CD8-positive, alpha-beta memory T cell (primary cell): ENCODE results near the gene SRPK3. TPM values are rescaled to one million over a fixed set of nuclear protein-coding genes. Genes with fewer than 3 reads are reported as not detected.

Experiments
- CTCF ChIA-PET: fragments of 350-600 bp; sonication (Branson Sonifier 250); formaldehyde crosslinking; loops from one replicate; lab custom pipeline; 2021; ENCODE audit warnings: antibody characterized with exemption; lab: Charles Lee
- POLR2A ChIA-PET: fragments of 350-600 bp; sonication (Branson Sonifier 250); formaldehyde crosslinking; loops from one replicate; lab custom pipeline; 2021; ENCODE audit warnings: antibody characterized with exemption; lab: Charles Lee
- DNase-seq, 5 donors: peaks; one replicate each; pipeline versions ENCODE4 v3.0.0 to v3.0.0-alpha.2; 2020 to 2022; ENCODE audit warnings: mixed read lengths in 1 of 5
- H3K27ac ChIP-seq: one replicate; pipeline ENCODE4 v1.7.0; 2013; ENCODE audit warnings: low read depth, mild to moderate bottlenecking, low read length, moderate library complexity
- H3K27me3 ChIP-seq: 2 replicates; pipeline ENCODE4 v1.7.0; 2013; ENCODE audit warnings: low read length, mild to moderate bottlenecking; ENCODE audit not compliant: insufficient read depth, poor library complexity, severe bottlenecking
- H3K36me3 ChIP-seq: 2 replicates; pipeline ENCODE4 v1.7.0; 2013; ENCODE audit warnings: mild to moderate bottlenecking, low read length, moderate library complexity; ENCODE audit not compliant: insufficient read depth
- H3K4me1 ChIP-seq: 2 replicates; pipeline ENCODE4 v1.7.0; 2013; ENCODE audit warnings: mild to moderate bottlenecking, low read length, moderate library complexity; ENCODE audit not compliant: insufficient read depth
- H3K4me3 ChIP-seq: 2 replicates; pipeline ENCODE4 v1.7.0; 2013; ENCODE audit warnings: mild to moderate bottlenecking, low read length
- H3K9me3 ChIP-seq: 2 replicates; pipeline ENCODE4 v1.7.0; 2013; ENCODE audit warnings: mild to moderate bottlenecking, low read length
- H3K27ac Mint-ChIP-seq, 8 donors: one replicate each; pipeline ENCODE4 v1.8.0; 2020 to 2021; ENCODE audit warnings: mixed read lengths in 8 of 8, mild to moderate bottlenecking in 6 of 8, inconsistent platforms in 3 of 8, moderate library complexity in 3 of 8
- H3K27me3 Mint-ChIP-seq, 2 donors: one replicate each; pipeline ENCODE4 v1.8.0; 2020 to 2021; ENCODE audit warnings: mixed read lengths in 2 of 2, mild to moderate bottlenecking in 1 of 2, moderate library complexity in 1 of 2
- H3K36me3 Mint-ChIP-seq, 3 donors: one replicate each; pipeline ENCODE4 v1.8.0; 2020 to 2021; ENCODE audit warnings: mixed read lengths in 3 of 3, inconsistent platforms in 1 of 3, mild to moderate bottlenecking in 1 of 3
- H3K4me1 Mint-ChIP-seq, 3 donors: one replicate each; pipeline ENCODE4 v1.8.0; 2020 to 2021; ENCODE audit warnings: mixed read lengths in 3 of 3, inconsistent platforms in 1 of 3, mild to moderate bottlenecking in 1 of 3
- H3K4me3 Mint-ChIP-seq, 7 donors: one replicate each; pipeline ENCODE4 v1.8.0; 2020 to 2021; ENCODE audit warnings: mixed read lengths in 7 of 7, mild to moderate bottlenecking in 6 of 7, moderate library complexity in 4 of 7, inconsistent platforms in 2 of 7
- H3K9me3 Mint-ChIP-seq, 5 donors: one replicate each; pipeline ENCODE4 v1.8.0; 2020 to 2022; ENCODE audit warnings: mixed read lengths in 5 of 5, mild to moderate bottlenecking in 3 of 5, moderate library complexity in 2 of 5, inconsistent platforms in 1 of 5
- polyA plus RNA-seq: library from polyadenylated mRNA; unstranded; fragments of 300-500 nt; fragmentation: Illumina TruSeq; gene quantifications from one replicate; pipeline ENCODE4 v1.2.3, GENCODE V29; 2021
- total RNA-seq, 2 experiments: library from RNA; stranded (reverse); gene quantifications; one replicate each; pipeline ENCODE4 v1.2.3, GENCODE V29; 2021

SRPK3 gene
- total and polyA plus RNA-seq, 3 experiments from 2014 or later: not detected

- Mint-ChIP-seq H3K36me3 (no peaks in the 10 kb centered on the region), H3K9me3 (no peaks in the 10 kb centered on the region), H3K27ac (no peak overlapping the region), H3K4me3 (no peak overlapping the region), H3K27me3 (no peaks in the 10 kb centered on the region), H3K4me1 (peaks cover 0 to 9% (median 0%) of the 10 kb centered on the region in 3 donors)
- POLR2A ChIA-PET: no interaction called here
- Histone ChIP-seq H3K27ac (no peak overlapping the region), H3K4me3 (no peak overlapping the region), H3K27me3 (no peaks in the 10 kb centered on the region), H3K4me1 (no peaks in the 10 kb centered on the region), H3K9me3 (no peaks in the 10 kb centered on the region), H3K36me3 (no peaks in the 10 kb centered on the region)
- CTCF ChIA-PET: no interaction called here
- DNase-seq: peak in 1 of 5 donors; percentile 26
Observed at GRCh38 chrX:153769865-153770600, 10.8 kb upstream of the SRPK3 start.

GRCh38 chrX:153770601-153771414 lies 10.0 kb upstream of the SRPK3 start:
- H3K27me3 Mint-ChIP-seq: no peaks in the 10 kb centered on the region
- Histone ChIP-seq H3K27ac (no peak overlapping the region), H3K4me3 (no peak overlapping the region), H3K9me3 (no peaks in the 10 kb centered on the region), H3K4me1 (no peaks in the 10 kb centered on the region), H3K36me3 (no peaks in the 10 kb centered on the region), H3K27me3 (no peaks in the 10 kb centered on the region)
- no peak overlapping the region for H3K27ac Mint-ChIP-seq
- H3K4me1 Mint-ChIP-seq: peaks cover 0 to 9% (median 0%) of the 10 kb centered on the region in 3 donors
- no peak for DNase-seq
- H3K36me3 Mint-ChIP-seq: no peaks in the 10 kb centered on the region
- POLR2A ChIA-PET: no interaction called here
- no peaks in the 10 kb centered on the region for H3K9me3 Mint-ChIP-seq
- CTCF ChIA-PET: no interaction called here
- no peak overlapping the region for H3K4me3 Mint-ChIP-seq

- peak in 1 of 5 donors; percentile 37 for DNase-seq
Observed at GRCh38 chrX:153771415-153772315, 9.2 kb upstream of the SRPK3 start.

GRCh38 chrX:153772316-153773217 lies 8.3 kb upstream of the SRPK3 start:
- Mint-ChIP-seq H3K27me3 (no peaks in the 10 kb centered on the region), H3K4me1 (peaks cover 0 to 5% (median 0%) of the 10 kb centered on the region in 3 donors), H3K36me3 (no peaks in the 10 kb centered on the region), H3K27ac (no peak overlapping the region), H3K4me3 (no peak overlapping the region), H3K9me3 (no peaks in the 10 kb centered on the region)
- Histone ChIP-seq H3K4me3 (no peak overlapping the region), H3K9me3 (no peaks in the 10 kb centered on the region), H3K4me1 (no peaks in the 10 kb centered on the region), H3K36me3 (no peaks in the 10 kb centered on the region), H3K27me3 (no peaks in the 10 kb centered on the region), H3K27ac (no peak overlapping the region)
- ChIA-PET CTCF (no interaction called here), POLR2A (no interaction called here)
- peak in 1 of 5 donors; percentile 30 for DNase-seq

More at GRCh38 chrX:153771415-153772315, 9.2 kb upstream of the SRPK3 start:
- no peaks in the 10 kb centered on the region for H3K9me3 Mint-ChIP-seq
- no peaks in the 10 kb centered on the region for H3K4me1 ChIP-seq
- H3K36me3 Mint-ChIP-seq: no peaks in the 10 kb centered on the region
- no peak overlapping the region for H3K27ac Mint-ChIP-seq
- no peaks in the 10 kb centered on the region for H3K27me3 Mint-ChIP-seq
- POLR2A ChIA-PET: no interaction called here
- H3K4me1 Mint-ChIP-seq: peaks cover 0 to 5% (median 0%) of the 10 kb centered on the region in 3 donors
- no peak overlapping the region for H3K4me3 Mint-ChIP-seq
- no peaks in the 10 kb centered on the region for H3K27me3 ChIP-seq
- CTCF ChIA-PET: no interaction called here
- H3K27ac ChIP-seq: no peak overlapping the region
- no peaks in the 10 kb centered on the region for H3K36me3 ChIP-seq
- no peaks in the 10 kb centered on the region for H3K9me3 ChIP-seq
- no peak overlapping the region for H3K4me3 ChIP-seq

- no peak overlapping the region for H3K4me3 Mint-ChIP-seq
- no peaks in the 10 kb centered on the region for H3K27me3 ChIP-seq
- peak in 1 of 5 donors; percentile 39 for DNase-seq
- no peaks in the 10 kb centered on the region for H3K9me3 ChIP-seq
- H3K4me3 ChIP-seq: no peak overlapping the region
- H3K36me3 ChIP-seq: no peaks in the 10 kb centered on the region
- H3K9me3 Mint-ChIP-seq: no peaks in the 10 kb centered on the region
- H3K27ac ChIP-seq: no peak overlapping the region
- no peaks in the 10 kb centered on the region for H3K36me3 Mint-ChIP-seq
- H3K27ac Mint-ChIP-seq: no peak overlapping the region
- ChIA-PET CTCF (no interaction called here), POLR2A (no interaction called here)
- no peaks in the 10 kb centered on the region for H3K4me1 ChIP-seq
- H3K27me3 Mint-ChIP-seq: no peaks in the 10 kb centered on the region
- H3K4me1 Mint-ChIP-seq: peaks cover 0 to under 1% (median 0%) of the 10 kb centered on the region in 3 donors
Observed at GRCh38 chrX:153773218-153773611, 7.6 kb upstream of the SRPK3 start.

- no peak overlapping the region for H3K27ac Mint-ChIP-seq
- Histone ChIP-seq H3K4me1 (no peaks in the 10 kb centered on the region), H3K27ac (no peak overlapping the region), H3K4me3 (no peak overlapping the region), H3K36me3 (no peaks in the 10 kb centered on the region), H3K9me3 (no peaks in the 10 kb centered on the region), H3K27me3 (no peaks in the 10 kb centered on the region)
- no peaks in the 10 kb centered on the region for H3K36me3 Mint-ChIP-seq
- H3K4me3 Mint-ChIP-seq: no peak overlapping the region
- DNase-seq: peak in 1 of 5 donors; percentile 29
- H3K4me1 Mint-ChIP-seq: no peaks in the 10 kb centered on the region
- POLR2A ChIA-PET: no interaction called here
- no peaks in the 10 kb centered on the region for H3K27me3 Mint-ChIP-seq
- CTCF ChIA-PET: no interaction called here
- H3K9me3 Mint-ChIP-seq: no peaks in the 10 kb centered on the region
Observed at GRCh38 chrX:153773741-153774575, 6.9 kb upstream of the SRPK3 start.
